HEK293T (cell line): ENCODE results near the gene AGBL1.

Experiments
- CTCF ChIA-PET: fragments of 350-600 bp; formaldehyde crosslinking; extraction: SDS; loops from one replicate; lab custom pipeline; 2021; ENCODE audit warnings: antibody characterized with exemption, inconsistent platforms; lab: Yijun Ruan, JAX
- POLR2A ChIA-PET: fragments of 350-600 bp; formaldehyde crosslinking; extraction: SDS; loops from one replicate; lab custom pipeline; 2020; ENCODE audit warnings: antibody characterized with exemption, inconsistent platforms; lab: Yijun Ruan, JAX
- DNase-seq: peaks from one replicate; pipeline ENCODE4 v3.0.0; 2012; ENCODE audit warnings: mixed read lengths; ENCODE audit errors: extremely low spot score
- ARNT ChIP-seq: fragments of 450-650 bp; IDR thresholded peaks from 2 replicates; pipeline ENCODE4 v1.6.1; 2017; ENCODE audit warnings: mild to moderate bottlenecking
- BHLHE40 ChIP-seq: fragments of 450-650 bp; IDR thresholded peaks from 2 replicates; pipeline ENCODE4 v1.6.1; 2016; ENCODE audit warnings: mild to moderate bottlenecking, moderate library complexity, borderline replicate concordance
- CTBP1 ChIP-seq: fragments of 450-650 bp; IDR thresholded peaks from 2 replicates; pipeline ENCODE4 v1.6.1; 2016; ENCODE audit warnings: borderline replicate concordance
- ELF4 ChIP-seq: fragments of 450-650 bp; IDR thresholded peaks from 2 replicates; pipeline ENCODE4 v1.6.1; 2017; ENCODE audit warnings: antibody characterized with exemption
- FOXA1 ChIP-seq: fragments of 450-650 bp; IDR thresholded peaks from 2 replicates; pipeline ENCODE4 v1.6.1; 2016; ENCODE audit warnings: mild to moderate bottlenecking
- FOXK2 ChIP-seq: fragments of 450-650 bp; IDR thresholded peaks from 2 replicates; pipeline ENCODE4 v1.6.1; 2016; ENCODE audit warnings: mild to moderate bottlenecking
- FOXM1 ChIP-seq: fragments of 450-650 bp; IDR thresholded peaks from 2 replicates; pipeline ENCODE4 v1.6.1; 2017; ENCODE audit warnings: mild to moderate bottlenecking, borderline replicate concordance
- HDGF ChIP-seq: fragments of 450-650 bp; IDR thresholded peaks from 2 replicates; pipeline ENCODE4 v1.6.1; 2017; ENCODE audit warnings: antibody characterized with exemption, borderline replicate concordance
- L3MBTL2 ChIP-seq: fragments of 450-650 bp; conservative IDR thresholded peaks from 2 replicates; pipeline ENCODE4 v1.6.1; 2016; ENCODE audit warnings: mild to moderate bottlenecking
- LEF1 ChIP-seq: fragments of 450-650 bp; IDR thresholded peaks from 2 replicates; pipeline ENCODE4 v1.6.1; 2017; ENCODE audit warnings: mild to moderate bottlenecking, borderline replicate concordance
- NFRKB ChIP-seq: fragments of 450-650 bp; IDR thresholded peaks from 2 replicates; pipeline ENCODE4 v1.6.1; 2016; ENCODE audit warnings: mild to moderate bottlenecking, moderate library complexity
- PKNOX1 ChIP-seq: fragments of 450-650 bp; IDR thresholded peaks from 2 replicates; pipeline ENCODE4 v1.6.1; 2016
- SP1 ChIP-seq: fragments of 450-650 bp; IDR thresholded peaks from 2 replicates; pipeline ENCODE4 v1.6.1; 2017
- SUZ12 ChIP-seq: fragments of 450-650 bp; IDR thresholded peaks from 2 replicates; pipeline ENCODE4 v1.6.1; 2016; ENCODE audit warnings: mild to moderate bottlenecking
- TARDBP ChIP-seq: fragments of 450-650 bp; IDR thresholded peaks from 2 replicates; pipeline ENCODE4 v1.6.1; 2016
- ZNF384 ChIP-seq: fragments of 450-650 bp; IDR thresholded peaks from 2 replicates; pipeline ENCODE4 v1.6.1; 2016

The AGBL1 gene

DNA sequence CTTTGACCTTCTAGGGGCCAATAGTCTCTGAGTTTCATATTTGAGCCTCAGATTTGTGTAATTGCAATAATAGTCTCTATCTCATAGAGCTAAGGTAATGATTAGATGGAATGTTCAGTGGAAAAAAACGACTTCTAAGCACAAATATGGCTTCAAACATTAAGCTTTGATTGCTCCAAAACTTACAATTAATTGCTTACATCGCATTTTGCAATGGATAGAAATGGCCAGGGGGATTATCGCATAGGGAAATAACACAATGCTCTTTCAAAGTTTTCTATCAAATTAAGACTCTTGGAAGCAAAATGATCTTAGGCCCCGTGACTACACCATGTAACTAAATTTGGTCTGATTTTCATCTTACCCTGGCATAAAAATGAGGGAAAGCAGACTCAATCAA is 888.6 kb downstream of the AGBL1 start:
- CTCF ChIA-PET: no interaction called here

DNA sequence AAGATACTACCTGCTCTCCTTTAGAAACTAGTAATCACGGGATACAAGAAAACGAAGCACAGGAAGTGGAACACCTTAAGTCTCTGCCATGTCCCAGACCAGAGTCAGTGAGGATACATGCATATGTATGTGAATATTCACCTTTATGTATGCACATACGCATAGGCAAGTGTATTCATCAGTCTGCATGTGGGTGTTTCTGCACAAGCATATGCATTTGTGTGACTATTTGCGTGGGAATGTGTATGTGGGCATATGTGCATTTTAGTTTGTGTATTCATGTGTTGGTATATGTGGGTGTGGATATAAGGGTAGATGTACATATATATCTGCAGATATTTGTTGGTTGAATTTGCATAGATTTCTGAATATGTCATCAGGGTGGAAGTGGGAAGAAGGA is 889.7 kb downstream of the AGBL1 start:
- no peak for TF ChIP-seq ELF4
- no peak for TF ChIP-seq SP1
- no peak for TF ChIP-seq NFRKB
- no peak for TF ChIP-seq CTBP1
- TF ChIP-seq ARNT: no peak
- TF ChIP-seq PKNOX1: no peak
- TF ChIP-seq SUZ12: no peak
- no peak for TF ChIP-seq FOXM1
- TF ChIP-seq TARDBP: no peak
- TF ChIP-seq ZNF384: no peak
- TF ChIP-seq FOXA1: no peak
- TF ChIP-seq FOXK2: no peak
- POLR2A ChIA-PET: no interaction called here
- CTCF ChIA-PET: no interaction called here
- DNase-seq: no peak

More for the DNA sequence above, 888.6 kb downstream of the AGBL1 start:
- POLR2A ChIA-PET: no interaction called here
- no peak for DNase-seq
- TF ChIP-seq ARNT: no peak
- no peak for TF ChIP-seq NFRKB
- TF ChIP-seq FOXM1: no peak
- no peak for TF ChIP-seq L3MBTL2
- TF ChIP-seq BHLHE40: no peak
- no peak for TF ChIP-seq TARDBP
- TF ChIP-seq FOXK2: no peak
- TF ChIP-seq LEF1: no peak
- no peak for TF ChIP-seq SUZ12
- TF ChIP-seq SP1: no peak
- no peak for TF ChIP-seq CTBP1
- TF ChIP-seq ZNF384: no peak
- TF ChIP-seq PKNOX1: no peak
- no peak for TF ChIP-seq HDGF
- TF ChIP-seq FOXA1: no peak

- TF ChIP-seq PKNOX1 (peak; percentile 44; the same call in 1 of the 2 replicates), SUZ12 (no peak)
- no peak for DNase-seq
- ChIA-PET CTCF (no interaction called here), POLR2A (no interaction called here)
These were observed 893.7 kb downstream of the AGBL1 start for GRCh38 chr15:86973284-86973844.

DNA sequence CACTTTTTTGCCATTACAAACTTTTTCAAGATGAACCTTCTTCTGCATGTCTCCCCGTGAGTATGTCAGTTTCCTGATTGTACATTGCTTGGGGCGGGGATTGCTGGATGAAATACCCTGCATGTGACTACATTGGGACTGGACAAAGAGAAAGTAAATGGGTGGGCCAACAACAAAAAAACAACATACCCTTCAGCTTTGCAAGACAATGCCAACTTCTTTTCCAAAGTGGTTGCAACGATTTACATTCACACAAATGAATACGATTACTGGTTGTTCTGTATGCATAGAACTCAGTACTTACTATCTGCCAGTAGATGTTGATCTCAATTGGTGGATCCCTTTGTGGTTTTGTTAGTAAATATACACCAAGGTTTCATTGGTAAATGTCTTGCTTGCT is 908.4 kb downstream of the AGBL1 start:
- ChIA-PET POLR2A (no interaction called here), CTCF (no interaction called here)
- no peak for TF ChIP-seq ZNF384
- TF ChIP-seq SP1: no peak
- no peak for TF ChIP-seq FOXM1
- no peak for TF ChIP-seq LEF1
- DNase-seq: no peak

GRCh38 chr15:87021751-87022150 is 942.1 kb downstream of the AGBL1 start:
- no peak for DNase-seq
- ChIA-PET CTCF (no interaction called here), POLR2A (no interaction called here)
- TF ChIP-seq TARDBP (no peak), NFRKB (no peak), ZNF384 (no peak), FOXM1 (no peak), ELF4 (no peak), L3MBTL2 (no peak), SP1 (no peak), SUZ12 (no peak), ARNT (no peak), FOXK2 (no peak), CTBP1 (no peak), HDGF (no peak), LEF1 (no peak), FOXA1 (no peak), PKNOX1 (no peak), BHLHE40 (no peak)

DNA sequence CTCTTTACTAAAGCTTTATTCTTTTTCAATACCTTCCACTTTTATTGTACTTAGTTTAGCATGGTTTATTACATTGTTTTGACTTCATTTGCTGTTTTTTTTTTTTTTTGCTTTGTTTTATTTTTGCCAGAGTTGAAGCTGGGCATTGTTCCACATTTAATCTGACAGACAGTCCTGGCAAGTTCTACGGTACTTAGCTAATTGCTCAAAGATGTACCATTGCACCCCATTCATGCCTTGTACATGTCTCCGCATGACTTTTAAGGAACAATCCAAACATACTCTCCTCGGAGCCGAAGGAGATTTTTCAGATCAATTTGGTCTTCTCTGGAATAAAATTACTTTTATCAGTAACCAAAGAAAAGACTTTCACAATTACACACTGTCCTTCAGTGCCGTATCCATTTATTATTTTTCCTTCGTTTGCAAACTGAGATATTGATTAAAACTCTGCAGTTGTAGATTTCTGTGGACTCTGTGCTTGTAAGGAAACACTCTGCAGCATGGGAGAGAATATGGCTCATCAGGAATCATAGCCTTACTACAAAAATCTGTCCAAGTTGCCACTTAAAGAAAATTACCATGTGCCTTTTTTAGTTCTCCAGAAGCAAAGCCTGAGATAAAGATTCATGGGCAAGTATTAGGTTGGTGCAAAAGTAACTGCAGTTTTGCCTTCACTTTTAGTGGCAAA is 952.0 kb downstream of the AGBL1 start:
- CTCF ChIA-PET: no interaction called here
- no peak for DNase-seq
- POLR2A ChIA-PET: no interaction called here
- TF ChIP-seq NFRKB (no peak), HDGF (no peak), SP1 (no peak), LEF1 (no peak), FOXA1 (no peak), ARNT (no peak), ZNF384 (no peak), CTBP1 (no peak), FOXK2 (no peak), BHLHE40 (no peak), ELF4 (no peak), PKNOX1 (no peak), FOXM1 (no peak), SUZ12 (no peak)
